Stimulated activated CD4-positive, alpha-beta T cell treated with anti-CD3 and anti-CD28 coated beads, Interleukin-15, amount 100 ng/mL, for 48 hours (primary cell): ENCODE data around the gene CC2D1B.
A peak's percentile ranks its signal among the peaks of the same experiment; 100 is the strongest.
"Not testable (repeated sequence)": the region's sequence is repeated elsewhere in the genome, so short reads cannot be mapped to it uniquely, and the experiment has no call there.

Experiments
- DNase-seq, 2 donors: peaks; one replicate each; pipeline ENCODE4 v3.0.0-alpha.2; 2020; ENCODE audit warnings: low read depth in 2 of 2

CC2D1B gene

GRCh38 chr1:52365746-52366516 is at the start of gene CC2D1B:
Gene CC2D1B (minus strand): TSS chr1:52366205. CDS start chr1:52364620, 1,585 bp downstream.
- peak; percentile 98 for DNase-seq

- DNase-seq = no peak
Measured at GRCh38 chr1:52414942-52415341, 48.9 kb upstream of the CC2D1B start.

GRCh38 chr1:52413410-52413989 is 47.5 kb upstream of the CC2D1B start:
- no peak for DNase-seq

- no peak for DNase-seq
Measured at GRCh38 chr1:52404975-52405338, 39.0 kb upstream of the CC2D1B start.

- peak; percentile 97 to 99 for DNase-seq
Measured at GRCh38 chr1:52404116-52404974, 38.3 kb upstream of the CC2D1B start, which contains the start of the genes ORC1 and PRPF38A. Gene ORC1 (minus strand): TSS chr1:52404423. CDS start chr1:52402223, 2,200 bp downstream. Gene PRPF38A (plus strand): TSS chr1:52404602. CDS start chr1:52404750, 148 bp downstream.

GRCh38 chr1:52403566-52404115 is 37.6 kb upstream of the CC2D1B start:
- DNase-seq = peak; percentile 30 to 47

GRCh38 chr1:52402860-52403240 is 36.8 kb upstream of the CC2D1B start:
- no peak for DNase-seq

GRCh38 chr1:52400131-52400530 is 34.1 kb upstream of the CC2D1B start:
- no peak for DNase-seq

GRCh38 chr1:52399629-52400028 is 33.6 kb upstream of the CC2D1B start:
- DNase-seq = no peak

GRCh38 chr1:52393174-52393573 is 27.2 kb upstream of the CC2D1B start:
- no peak for DNase-seq

GRCh38 chr1:52386458-52386857 is 20.5 kb upstream of the CC2D1B start:
- DNase-seq = no peak

GRCh38 chr1:52385376-52385775 is 19.4 kb upstream of the CC2D1B start:
- no peak for DNase-seq

GRCh38 chr1:52369851-52370250 is 3.8 kb upstream of the CC2D1B start:
- not testable (repeated sequence) for DNase-seq

GRCh38 chr1:52368383-52369172 is 2.6 kb upstream of the CC2D1B start:
- peak; percentile 24 to 36 for DNase-seq

- no peak for DNase-seq
Measured at GRCh38 chr1:52367272-52367671, 1.3 kb upstream of the CC2D1B start.

GRCh38 chr1:52366517-52366827 is 467 bp upstream of the CC2D1B start:
- DNase-seq = no peak

- no peak for DNase-seq
Measured at GRCh38 chr1:52365071-52365745, 797 bp downstream of the CC2D1B start.

GRCh38 chr1:52364235-52364839 is 1.7 kb downstream of the CC2D1B start:
- no peak for DNase-seq

- no peak for DNase-seq
Measured at GRCh38 chr1:52360595-52360968, 5.4 kb downstream of the CC2D1B start.
